HepG2 (cell line): ENCODE measurements around the gene ZSCAN31. TPM values are rescaled to one million over a fixed set of nuclear protein-coding genes. Genes with fewer than 3 reads are reported as not detected.

ENCODE experiments used
- ATF1 ChIP-seq: IDR thresholded peaks from 2 replicates; pipeline ENCODE4 v1.6.1; 2016; ENCODE audit warnings: mild to moderate bottlenecking, control low read depth
- CCDC6 ChIP-seq: sonication (generic); formaldehyde crosslinking; IDR thresholded peaks from 2 replicates; pipeline ENCODE4 v1.8.1; 2022; ENCODE audit warnings: mild to moderate bottlenecking, missing genetic modification reagents, moderate library complexity
- CHD4 ChIP-seq: fragments of 200-600 bp; sonication (generic); IDR thresholded peaks from 2 replicates; pipeline ENCODE4 v1.7.0; 2017; ENCODE audit warnings: mild to moderate bottlenecking, low read length, borderline replicate concordance
- ELF3 ChIP-seq: IDR thresholded peaks from 2 replicates; pipeline ENCODE4 v1.6.1; 2016; ENCODE audit warnings: missing genetic modification reagents, missing compliant biosample characterization
- KAT2B ChIP-seq: fragments of 150-350 bp; IDR thresholded peaks from 2 replicates; pipeline ENCODE4 v1.6.1; 2014; ENCODE audit warnings: low read depth, low read length, borderline replicate concordance
- MBD4 ChIP-seq: IDR thresholded peaks from 2 replicates; pipeline ENCODE4 v1.6.1; 2012; ENCODE audit warnings: low read length, inconsistent platforms, borderline replicate concordance
- PITX1 ChIP-seq: sonication (generic); formaldehyde crosslinking; IDR thresholded peaks from 2 replicates; pipeline ENCODE4 v1.5.1; 2020; ENCODE audit warnings: mild to moderate bottlenecking, missing genetic modification reagents
- SNAPC4 ChIP-seq: sonication (generic); formaldehyde crosslinking; IDR thresholded peaks from 2 replicates; pipeline ENCODE4 v1.4.0; 2020; ENCODE audit warnings: mild to moderate bottlenecking, missing genetic modification reagents
- SOX5 ChIP-seq: IDR thresholded peaks from 2 replicates; pipeline ENCODE4 v1.6.1; 2016; ENCODE audit warnings: borderline replicate concordance
- TOE1 ChIP-seq: sonication (generic); formaldehyde crosslinking; IDR thresholded peaks from 2 replicates; pipeline ENCODE4 v1.4.0; 2020; ENCODE audit warnings: mild to moderate bottlenecking, missing genetic modification reagents
- XRCC5 ChIP-seq: fragments of 200-400 bp; formaldehyde crosslinking; optimal IDR thresholded peaks from 2 replicates; pipeline ENCODE3; 2017; ENCODE audit warnings: mild to moderate bottlenecking, low read length
- ZBTB20 ChIP-seq: sonication (generic); formaldehyde crosslinking; IDR thresholded peaks from 2 replicates; pipeline ENCODE4 v1.8.1; 2023; ENCODE audit warnings: missing genetic modification reagents, low read depth, mild to moderate bottlenecking, borderline replicate concordance
- ZNF207 ChIP-seq: fragments of 450-650 bp; IDR thresholded peaks from 2 replicates; pipeline ENCODE4 v1.6.1; 2016; ENCODE audit warnings: antibody characterized with exemption, borderline replicate concordance
- ZNF263 ChIP-seq: sonication (generic); formaldehyde crosslinking; IDR thresholded peaks from 2 replicates; pipeline ENCODE4 v1.4.0; 2020; ENCODE audit warnings: missing genetic modification reagents
- ZNF513 ChIP-seq: sonication (generic); formaldehyde crosslinking; conservative IDR thresholded peaks from 2 replicates; pipeline ENCODE4 v1.5.0; 2020; ENCODE audit warnings: missing genetic modification reagents
- ZNF557 ChIP-seq: sonication (generic); formaldehyde crosslinking; IDR thresholded peaks from 2 replicates; pipeline ENCODE4 v1.4.0; 2020; ENCODE audit warnings: missing genetic modification reagents
- polyA plus RNA-seq, 8 experiments: library from polyadenylated mRNA; depleted of rRNA in 3 of 8; stranded (reverse) in 7 of 8; unstranded in 1 of 8; fragments of >200 nt; fragmentation: Illumina TruSeq in 4 of 8; extraction: Trizol in 4 of 8; gene quantifications; 2 replicates each; pipeline versions ENCODE4 v1.2.1 to v1.2.3, GENCODE V29; 2011 to 2016; ENCODE audit warnings: low read depth in 4 of 8, missing spikeins in 1 of 8, mixed read lengths in 1 of 8; ENCODE audit not compliant: insufficient read depth in 1 of 8
- total RNA-seq, 5 experiments: library from RNA; depleted of rRNA; stranded (reverse); fragments of >200 nt; fragmentation: Illumina TruSeq; extraction: Trizol; gene quantifications; 2 replicates each; pipeline ENCODE4 v1.2.3, GENCODE V29; 2016; ENCODE audit warnings: low read depth in 1 of 5
- TF ChIP-seq, protein P1 (sequence below): IDR thresholded peaks from 2 replicates; pipeline ENCODE4 v1.6.1; 2018; ENCODE audit warnings: missing genetic modification reagents
- TF ChIP-seq, protein P2 (sequence below): IDR thresholded peaks from 2 replicates; pipeline ENCODE4 v1.6.1; 2016; ENCODE audit warnings: control low read depth
- TF ChIP-seq, protein P3 (sequence below): conservative IDR thresholded peaks from 2 replicates; pipeline ENCODE4 v1.6.1; 2018; ENCODE audit warnings: missing genetic modification reagents

Gene ZSCAN31
- total and polyA plus RNA-seq, 2 of the 13 experiments (the other 11 are each of a cell fraction or from before 2014, with no cell fraction given): 5.3 to 6.2 TPM

DNA sequence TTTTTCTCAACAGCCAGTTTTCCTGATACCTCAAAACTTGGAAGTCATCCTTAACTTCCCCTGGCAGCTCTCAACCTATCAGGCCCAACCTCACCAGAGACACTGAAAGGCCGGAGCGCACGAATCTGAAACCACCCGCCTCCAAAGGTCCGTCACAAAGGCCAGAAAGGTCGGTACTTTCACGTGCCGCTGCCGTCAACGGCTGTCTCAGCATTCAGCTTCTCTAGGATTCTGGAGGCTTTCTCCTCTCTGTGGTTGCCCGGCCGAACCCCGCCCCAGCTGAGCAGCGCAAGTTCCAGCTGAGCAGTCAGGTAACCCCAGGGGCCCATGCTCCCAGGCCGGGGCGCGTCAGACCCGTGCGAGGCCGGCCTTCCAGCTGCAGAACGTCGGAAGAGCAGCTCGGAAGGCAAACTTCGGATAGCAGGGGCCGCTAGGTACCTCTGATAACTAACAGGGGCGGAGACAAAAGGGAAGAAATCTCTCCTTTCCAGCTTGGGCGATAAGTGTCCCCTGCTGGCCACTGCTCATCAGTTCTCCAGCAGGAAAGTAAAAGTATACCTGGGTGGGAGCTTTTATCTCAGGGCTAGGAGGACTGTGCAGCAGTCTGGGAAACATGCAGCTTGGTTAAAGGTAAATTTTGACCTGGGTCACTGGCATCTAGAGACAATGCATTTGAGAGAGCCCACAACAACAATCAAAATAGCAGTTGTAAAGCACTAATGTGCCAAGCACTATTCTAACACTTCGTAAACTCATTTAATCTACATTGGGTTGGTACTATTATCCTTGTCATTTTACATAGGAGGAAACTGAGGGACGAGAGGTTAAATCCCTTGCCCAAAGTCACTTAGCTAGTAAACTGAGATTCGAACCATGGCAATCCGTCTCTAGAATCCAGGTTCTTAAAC is 47.5 kb upstream of the ZSCAN31 start (continued):
- TF ChIP-seq CHD4: no peak
- TF ChIP-seq ZBTB20: peak; percentile 88; the same call in 1 of the 2 replicates
- 0 out of 2 replicates have a peak, but pooled peaks have one; percentile 27 for TF ChIP-seq ZNF513
- TF ChIP-seq PITX1: peak; percentile 88
- TF ChIP-seq KAT2B: no peak
- 0 out of 2 replicates have a peak, but pooled peaks have one; percentile 22 for TF ChIP-seq ZNF263 (CRISPR knock-in tag)
- TF ChIP-seq ZNF207: no peak
- TF ChIP-seq, protein P1, sequence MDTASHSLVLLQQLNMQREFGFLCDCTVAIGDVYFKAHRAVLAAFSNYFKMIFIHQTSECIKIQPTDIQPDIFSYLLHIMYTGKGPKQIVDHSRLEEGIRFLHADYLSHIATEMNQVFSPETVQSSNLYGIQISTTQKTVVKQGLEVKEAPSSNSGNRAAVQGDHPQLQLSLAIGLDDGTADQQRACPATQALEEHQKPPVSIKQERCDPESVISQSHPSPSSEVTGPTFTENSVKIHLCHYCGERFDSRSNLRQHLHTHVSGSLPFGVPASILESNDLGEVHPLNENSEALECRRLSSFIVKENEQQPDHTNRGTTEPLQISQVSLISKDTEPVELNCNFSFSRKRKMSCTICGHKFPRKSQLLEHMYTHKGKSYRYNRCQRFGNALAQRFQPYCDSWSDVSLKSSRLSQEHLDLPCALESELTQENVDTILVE (CRISPR knock-in tag): peak; percentile 79; the same call in 1 of the 2 replicates
- peak; percentile 82; the same call in 1 of the 2 replicates for TF ChIP-seq CCDC6 (CRISPR knock-in tag)
- TF ChIP-seq, protein P2, sequence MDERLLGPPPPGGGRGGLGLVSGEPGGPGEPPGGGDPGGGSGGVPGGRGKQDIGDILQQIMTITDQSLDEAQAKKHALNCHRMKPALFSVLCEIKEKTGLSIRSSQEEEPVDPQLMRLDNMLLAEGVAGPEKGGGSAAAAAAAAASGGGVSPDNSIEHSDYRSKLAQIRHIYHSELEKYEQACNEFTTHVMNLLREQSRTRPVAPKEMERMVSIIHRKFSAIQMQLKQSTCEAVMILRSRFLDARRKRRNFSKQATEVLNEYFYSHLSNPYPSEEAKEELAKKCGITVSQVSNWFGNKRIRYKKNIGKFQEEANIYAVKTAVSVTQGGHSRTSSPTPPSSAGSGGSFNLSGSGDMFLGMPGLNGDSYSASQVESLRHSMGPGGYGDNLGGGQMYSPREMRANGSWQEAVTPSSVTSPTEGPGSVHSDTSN (CRISPR knock-in tag): no peak
- no peak for TF ChIP-seq MBD4
- peak; percentile 74 for TF ChIP-seq ELF3 (CRISPR knock-in tag)
- TF ChIP-seq TOE1: no peak
- TF ChIP-seq, protein P3, sequence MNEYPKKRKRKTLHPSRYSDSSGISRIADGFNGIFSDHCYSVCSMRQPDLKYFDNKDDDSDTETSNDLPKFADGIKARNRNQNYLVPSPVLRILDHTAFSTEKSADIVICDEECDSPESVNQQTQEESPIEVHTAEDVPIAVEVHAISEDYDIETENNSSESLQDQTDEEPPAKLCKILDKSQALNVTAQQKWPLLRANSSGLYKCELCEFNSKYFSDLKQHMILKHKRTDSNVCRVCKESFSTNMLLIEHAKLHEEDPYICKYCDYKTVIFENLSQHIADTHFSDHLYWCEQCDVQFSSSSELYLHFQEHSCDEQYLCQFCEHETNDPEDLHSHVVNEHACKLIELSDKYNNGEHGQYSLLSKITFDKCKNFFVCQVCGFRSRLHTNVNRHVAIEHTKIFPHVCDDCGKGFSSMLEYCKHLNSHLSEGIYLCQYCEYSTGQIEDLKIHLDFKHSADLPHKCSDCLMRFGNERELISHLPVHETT (CRISPR knock-in tag): no peak
- TF ChIP-seq ATF1 (CRISPR knock-in tag): peak; percentile 79; the same call in 1 of the 2 replicates
- TF ChIP-seq XRCC5: peak; percentile 95
- TF ChIP-seq ZNF557 (CRISPR knock-in tag): peak; percentile 39
- TF ChIP-seq SOX5 (CRISPR knock-in tag): peak; percentile 80
- TF ChIP-seq SNAPC4 (CRISPR knock-in tag): no peak; the same call in 1 of the 2 replicates
